Tibial nerve (tissue), 4 donors: ENCODE measurements around the gene FAM78A.

Experiments
- EP300 ChIP-seq, 2 donors: sonication (generic); formaldehyde crosslinking; IDR thresholded peaks; one replicate each; pipeline ENCODE4 v1.6.1; 2017; ENCODE audit warnings: antibody characterized with exemption in 2 of 2, mild to moderate bottlenecking in 1 of 2
- TF ChIP-seq, protein P1 (sequence below), 5 experiments: fragments of 200-600 bp in 3 of 5; fragments of 450-650 bp in 2 of 5; sonication (generic) in 3 of 5; IDR thresholded peaks; one replicate each; pipeline ENCODE4 v1.5.1; 2016 to 2019; ENCODE audit warnings: antibody characterized with exemption in 5 of 5, mild to moderate bottlenecking in 3 of 5, moderate library complexity in 2 of 5

DNA sequence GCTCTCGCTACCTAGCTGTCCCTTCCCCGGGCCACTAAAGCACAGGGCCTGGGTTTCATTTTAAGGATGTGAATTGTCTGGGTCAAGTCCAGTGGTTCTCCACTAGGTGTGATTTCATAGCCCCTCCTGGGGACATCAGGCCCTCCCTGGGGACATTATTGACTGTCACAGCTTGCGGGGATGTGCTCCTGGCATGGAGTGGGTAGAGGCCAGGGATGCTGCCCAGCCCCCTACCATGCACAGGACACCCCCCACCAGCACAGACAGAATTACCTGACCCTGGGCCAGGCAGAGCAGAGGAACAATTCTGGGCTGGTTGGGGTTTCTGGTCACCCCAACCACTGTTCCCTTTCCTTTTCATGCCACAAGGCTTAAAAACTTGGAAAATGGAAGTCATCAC is 4.1 kb downstream of the FAM78A start:
- TF ChIP-seq, protein P1, sequence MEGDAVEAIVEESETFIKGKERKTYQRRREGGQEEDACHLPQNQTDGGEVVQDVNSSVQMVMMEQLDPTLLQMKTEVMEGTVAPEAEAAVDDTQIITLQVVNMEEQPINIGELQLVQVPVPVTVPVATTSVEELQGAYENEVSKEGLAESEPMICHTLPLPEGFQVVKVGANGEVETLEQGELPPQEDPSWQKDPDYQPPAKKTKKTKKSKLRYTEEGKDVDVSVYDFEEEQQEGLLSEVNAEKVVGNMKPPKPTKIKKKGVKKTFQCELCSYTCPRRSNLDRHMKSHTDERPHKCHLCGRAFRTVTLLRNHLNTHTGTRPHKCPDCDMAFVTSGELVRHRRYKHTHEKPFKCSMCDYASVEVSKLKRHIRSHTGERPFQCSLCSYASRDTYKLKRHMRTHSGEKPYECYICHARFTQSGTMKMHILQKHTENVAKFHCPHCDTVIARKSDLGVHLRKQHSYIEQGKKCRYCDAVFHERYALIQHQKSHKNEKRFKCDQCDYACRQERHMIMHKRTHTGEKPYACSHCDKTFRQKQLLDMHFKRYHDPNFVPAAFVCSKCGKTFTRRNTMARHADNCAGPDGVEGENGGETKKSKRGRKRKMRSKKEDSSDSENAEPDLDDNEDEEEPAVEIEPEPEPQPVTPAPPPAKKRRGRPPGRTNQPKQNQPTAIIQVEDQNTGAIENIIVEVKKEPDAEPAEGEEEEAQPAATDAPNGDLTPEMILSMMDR (IDR thresholded peaks at IDR 0.05): no peak
- no peak for TF ChIP-seq EP300 (IDR thresholded peaks at IDR 0.05)
